Liver (tissue), 9 donors: ENCODE measurements around the gene PLP2. TPM values are rescaled to one million over a fixed set of nuclear protein-coding genes. Genes with fewer than 3 reads are reported as not detected.

Experiments
- DNase-seq: peaks from one replicate; pipeline ENCODE4 v3.0.0-alpha.2; 2017; ENCODE audit warnings: low spot score
- H3K27ac ChIP-seq, 2 donors: one replicate each; pipeline ENCODE4 v1.7.0; 2013; ENCODE audit warnings: inconsistent platforms in 2 of 2, low read length in 2 of 2, control low read depth in 1 of 2, low read depth in 1 of 2, mild to moderate bottlenecking in 1 of 2
- H3K27me3 ChIP-seq, 4 donors: one replicate each; pipeline versions ENCODE4 v1.6.1 to v1.7.0; 2013; ENCODE audit warnings: low read length in 3 of 4, inconsistent platforms in 1 of 4, mild to moderate bottlenecking in 1 of 4, moderate library complexity in 1 of 4; ENCODE audit not compliant: control insufficient read depth in 4 of 4, insufficient read depth in 4 of 4
- H3K36me3 ChIP-seq, 4 donors: one replicate each; pipeline versions ENCODE4 v1.6.1 to v1.7.0; 2013; ENCODE audit warnings: low read length in 3 of 4, mild to moderate bottlenecking in 3 of 4, low read depth in 1 of 4, moderate library complexity in 1 of 4; ENCODE audit not compliant: control insufficient read depth in 4 of 4, insufficient read depth in 3 of 4
- H3K4me1 ChIP-seq, 4 donors: one replicate each; pipeline versions ENCODE4 v1.6.1 to v1.7.0; 2013; ENCODE audit warnings: low read length in 3 of 4, mild to moderate bottlenecking in 3 of 4, moderate library complexity in 1 of 4; ENCODE audit not compliant: control insufficient read depth in 4 of 4, insufficient read depth in 4 of 4
- H3K4me3 ChIP-seq, 3 donors: one replicate each; pipeline versions ENCODE4 v1.6.1 to v1.7.0; 2013; ENCODE audit warnings: low read length in 3 of 3, control low read depth in 1 of 3, low read depth in 1 of 3, mild to moderate bottlenecking in 1 of 3
- H3K9ac ChIP-seq, 2 donors: one replicate each; pipeline ENCODE4 v1.7.0; 2013; ENCODE audit warnings: low read length in 2 of 2, mild to moderate bottlenecking in 2 of 2, moderate library complexity in 2 of 2, control low read depth in 1 of 2, low read depth in 1 of 2
- H3K9me3 ChIP-seq, 4 donors: one replicate each; pipeline versions ENCODE4 v1.6.1 to v1.7.0; 2013; ENCODE audit warnings: low read length in 3 of 4; ENCODE audit not compliant: control insufficient read depth in 4 of 4
- ATF3 ChIP-seq: IDR thresholded peaks from 2 replicates; pipeline ENCODE4 v1.6.1; 2016; ENCODE audit warnings: antibody characterized with exemption
- CTCF ChIP-seq: fragments of 150-350 bp; IDR thresholded peaks from 2 replicates; pipeline ENCODE4 v1.5.1; 2017; ENCODE audit warnings: improper control_type of control experiment, low read depth, low read length; ENCODE audit not compliant: missing input control
- EGR1 ChIP-seq, 2 donors: IDR thresholded peaks; 2 replicates each; pipeline ENCODE4 v1.6.1; 2016 to 2018; ENCODE audit warnings: antibody characterized with exemption in 2 of 2, low read depth in 2 of 2
- FOXA1 ChIP-seq: IDR thresholded peaks from 2 replicates; pipeline ENCODE4 v1.6.1; 2016; ENCODE audit warnings: antibody characterized with exemption
- FOXA2 ChIP-seq: IDR thresholded peaks from 2 replicates; pipeline ENCODE4 v1.6.1; 2016; ENCODE audit warnings: antibody characterized with exemption
- HNF4A ChIP-seq, 2 donors: conservative IDR thresholded peaks; 2 replicates each; pipeline ENCODE4 v1.6.1; 2016; ENCODE audit warnings: antibody characterized with exemption in 2 of 2, mild to moderate bottlenecking in 2 of 2
- HNF4G ChIP-seq: IDR thresholded peaks from 2 replicates; pipeline ENCODE4 v1.6.1; 2016; ENCODE audit warnings: antibody characterized with exemption
- JUND ChIP-seq, 2 donors: IDR thresholded peaks; 2 replicates each; pipeline ENCODE4 v1.6.1; 2016; ENCODE audit warnings: antibody characterized with exemption in 2 of 2
- NR2F2 ChIP-seq: IDR thresholded peaks from 2 replicates; pipeline ENCODE4 v1.6.1; 2016; ENCODE audit warnings: antibody characterized with exemption
- RAD21 ChIP-seq, 2 donors: IDR thresholded peaks; 2 replicates each; pipeline ENCODE4 v1.6.1; 2016; ENCODE audit warnings: antibody characterized with exemption in 2 of 2, mild to moderate bottlenecking in 2 of 2
- REST ChIP-seq: IDR thresholded peaks from 2 replicates; pipeline ENCODE4 v1.6.1; 2016; ENCODE audit warnings: antibody characterized with exemption, mild to moderate bottlenecking
- RXRA ChIP-seq, 2 donors: IDR thresholded peaks; 2 replicates each; pipeline ENCODE4 v1.6.1; 2017 to 2018; ENCODE audit warnings: antibody characterized with exemption in 2 of 2, mild to moderate bottlenecking in 1 of 2
- SP1 ChIP-seq: IDR thresholded peaks from 2 replicates; pipeline ENCODE4 v1.6.1; 2018; ENCODE audit warnings: antibody characterized with exemption, mild to moderate bottlenecking
- YY1 ChIP-seq: IDR thresholded peaks from 2 replicates; pipeline ENCODE4 v1.6.1; 2016; ENCODE audit warnings: antibody characterized with exemption, mild to moderate bottlenecking
- WGBS: extraction: QIAGEN DNeasy Blood & Tissue Kit; methylation state at CpG from one replicate; pipeline ENCODE4 v1.1.7; 2013; 5-methylcytosine and 5-hydroxymethylcytosine counted together
- polyA plus RNA-seq, 2 donors: library from polyadenylated mRNA; stranded (reverse) in 1 of 2; unstranded in 1 of 2; fragments of 200-250 nt in 1 of 2; fragments of >200 nt in 1 of 2; fragmentation: Nextera tagmentation in 1 of 2; extraction: Ambion mirVana in 1 of 2; gene quantifications; one replicate each; pipeline versions ENCODE4 v1.2.1 to v1.2.3, GENCODE V29; 2013 to 2015
- total RNA-seq, 2 donors: library from RNA; depleted of rRNA; stranded (reverse); fragments of >200 nt; gene quantifications; one replicate each; pipeline ENCODE4 v1.2.3, GENCODE V29; 2014
- donor health status: healthy.
- donor health status: healthy.
- donor health status: healthy.
- donor health status: healthy.
- donor health status: healthy.

PLP2 gene
- total and polyA plus RNA-seq, 4 donors, result 2.4 to 24.5 (median 14.7) TPM

- Histone ChIP-seq H3K4me1 (peaks cover 0 to 4% (median 2%) of the 10 kb centered on the region in 4 donors), H3K36me3 (no peaks in the 10 kb centered on the region), H3K27ac (peak overlapping the region; percentile 95), H3K4me3 (peak overlapping the region; percentile 15 to 50 (median 49)), H3K9ac (peak overlapping the region in 1 of 2 donors; percentile 63), H3K9me3 (no peaks in the 10 kb centered on the region), H3K27me3 (no peaks in the 10 kb centered on the region)
- WGBS, result under 1% methylated on average over 69 of the region's 69 CpGs
- TF ChIP-seq JUND (IDR thresholded peaks at IDR 0.05), result peak; percentile 45 to 52
- peak; percentile 31 for TF ChIP-seq NR2F2
- TF ChIP-seq EGR1 (IDR thresholded peaks at IDR 0.05; ENCODE audit: low read depth in 2 of 2), result no peak
- peak in 1 of 2 donors; percentile 19 for TF ChIP-seq HNF4A (conservative IDR thresholded peaks at IDR 0.05)
- TF ChIP-seq CTCF, result peak; percentile 77
- peak; percentile 14 to 20 for TF ChIP-seq RXRA (IDR thresholded peaks at IDR 0.05)
- no peak for TF ChIP-seq HNF4G
- TF ChIP-seq RAD21 (IDR thresholded peaks at IDR 0.05), result peak in 1 of 2 donors; percentile 47
- no peak for TF ChIP-seq FOXA2
- TF ChIP-seq SP1, result peak; percentile 40
- peak; percentile 87 for DNase-seq
These were observed 7.9 kb upstream of the PLP2 start for GRCh38 chrX:49163555-49164419.

- WGBS, result 88% methylated on average over 31 of the region's 31 CpGs
- no peaks in the 10 kb centered on the region for H3K9me3 ChIP-seq
- H3K27ac ChIP-seq, result peak overlapping the region; percentile 95
- H3K4me3 ChIP-seq, result no peak overlapping the region
- TF ChIP-seq REST, result no peak
- TF ChIP-seq HNF4G, result no peak
- TF ChIP-seq YY1, result no peak
- no peak for TF ChIP-seq ATF3
- no peak for TF ChIP-seq FOXA1
- TF ChIP-seq CTCF, result no peak
- H3K36me3 ChIP-seq, result no peaks in the 10 kb centered on the region
- peaks cover 0 to 4% (median 2%) of the 10 kb centered on the region in 4 donors for H3K4me1 ChIP-seq
- H3K9ac ChIP-seq, result no peak overlapping the region
- no peak for DNase-seq
- no peaks in the 10 kb centered on the region for H3K27me3 ChIP-seq
These were observed 6.9 kb upstream of the PLP2 start for GRCh38 chrX:49164589-49165360.
